Measurements from ENCODE around the gene NR4A1.

NR4A1 gene

GRCh38 chr12:52073531-52074381 is 22.5 kb downstream of the NR4A1 start:
- TF ChIP-seq TAF1 (IDR thresholded peaks at IDR 0.05; ENCODE audit: borderline replicate concordance, insufficient read depth, low read length) (no peak), SIN3A (IDR thresholded peaks at IDR 0.05; ENCODE audit: borderline replicate concordance, insufficient read depth, low read length) (no peak), POLR2AphosphoS5 (IDR thresholded peaks at IDR 0.05; ENCODE audit: low read depth, low read length) (no peak), FOXP2 (optimal IDR thresholded peaks at IDR 0.05; ENCODE audit: borderline replicate concordance, extremely low read depth, extremely low read length, insufficient read depth) (no peak), REST (IDR thresholded peaks at IDR 0.05; ENCODE audit: insufficient read depth in 1 of 2, low read depth in 2 of 2, low read length in 2 of 2) (no peak)

GRCh38 chr12:52074971-52075724 is 23.9 kb downstream of the NR4A1 start:
- TF ChIP-seq REST (IDR thresholded peaks at IDR 0.05; ENCODE audit: insufficient read depth in 1 of 2, low read depth in 2 of 2, low read length in 2 of 2) (no peak), TAF1 (IDR thresholded peaks at IDR 0.05; ENCODE audit: borderline replicate concordance, insufficient read depth, low read length) (no peak), SIN3A (IDR thresholded peaks at IDR 0.05; ENCODE audit: borderline replicate concordance, insufficient read depth, low read length) (no peak), POLR2AphosphoS5 (IDR thresholded peaks at IDR 0.05; ENCODE audit: low read depth, low read length) (no peak), FOXP2 (optimal IDR thresholded peaks at IDR 0.05; ENCODE audit: borderline replicate concordance, extremely low read depth, extremely low read length, insufficient read depth) (no peak)

- no peak for TF ChIP-seq POLR2AphosphoS5 (IDR thresholded peaks at IDR 0.05; ENCODE audit: low read depth, low read length)
- TF ChIP-seq REST (IDR thresholded peaks at IDR 0.05; ENCODE audit: insufficient read depth in 1 of 2, low read depth in 2 of 2, low read length in 2 of 2), result no peak
- TF ChIP-seq FOXP2 (optimal IDR thresholded peaks at IDR 0.05; ENCODE audit: borderline replicate concordance, extremely low read depth, extremely low read length, insufficient read depth), result no peak
- no peak for TF ChIP-seq SIN3A (IDR thresholded peaks at IDR 0.05; ENCODE audit: borderline replicate concordance, insufficient read depth, low read length)
- TF ChIP-seq TAF1 (IDR thresholded peaks at IDR 0.05; ENCODE audit: borderline replicate concordance, insufficient read depth, low read length), result no peak
These were observed 25.6 kb downstream of the NR4A1 start for GRCh38 chr12:52076811-52077210.

GRCh38 chr12:52078276-52078675 is 27.0 kb downstream of the NR4A1 start:
- TF ChIP-seq FOXP2 (optimal IDR thresholded peaks at IDR 0.05; ENCODE audit: borderline replicate concordance, extremely low read depth, extremely low read length, insufficient read depth) (no peak), SIN3A (IDR thresholded peaks at IDR 0.05; ENCODE audit: borderline replicate concordance, insufficient read depth, low read length) (no peak), POLR2AphosphoS5 (IDR thresholded peaks at IDR 0.05; ENCODE audit: low read depth, low read length) (no peak), TAF1 (IDR thresholded peaks at IDR 0.05; ENCODE audit: borderline replicate concordance, insufficient read depth, low read length) (no peak), REST (IDR thresholded peaks at IDR 0.05; ENCODE audit: insufficient read depth in 1 of 2, low read depth in 2 of 2, low read length in 2 of 2) (peak; percentile 70 to 87)

Data from PFSK-1 (cell line).